ENCODE results near the gene COL6A2. TPM values are rescaled to one million over a fixed set of nuclear protein-coding genes. Genes with fewer than 3 reads are reported as not detected.

The COL6A2 gene
- total and polyA plus RNA-seq, 2 experiments from 2014 or later, result 509 to 832 TPM

DNA sequence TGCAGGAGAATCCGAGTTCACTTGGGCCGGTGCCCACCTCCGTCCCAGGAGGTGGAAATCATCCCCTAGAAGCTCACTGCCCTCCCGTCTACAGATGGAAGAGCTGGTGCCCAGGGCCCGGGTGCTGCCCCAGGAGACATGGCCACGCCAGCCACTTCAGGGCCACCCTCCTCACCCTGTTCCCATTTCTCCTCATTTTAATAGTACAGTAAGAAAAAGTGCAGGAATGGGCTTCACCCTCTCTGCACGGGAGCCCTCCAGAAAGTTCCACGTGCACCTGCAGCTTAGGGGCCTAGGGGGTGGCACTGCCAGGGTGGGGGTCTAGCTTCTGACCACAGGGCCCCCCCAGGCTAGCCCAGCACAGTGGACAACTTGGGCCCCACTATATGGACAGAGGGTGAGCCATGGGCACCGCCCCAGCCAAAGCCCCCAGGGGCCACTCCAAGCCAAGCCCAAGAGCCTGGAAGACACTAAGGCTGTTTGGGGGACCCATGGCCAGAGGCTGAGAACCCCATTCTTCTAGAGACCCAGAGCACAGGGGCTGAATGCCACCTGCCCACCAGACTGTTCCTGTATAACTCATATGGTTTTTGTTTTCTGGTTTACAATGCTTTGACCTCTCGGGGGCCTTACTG is 60.9 kb downstream of the COL6A2 start:
- H3K9me3 ChIP-seq (ENCODE audit: low read depth), result no peaks in the 10 kb centered on the region
- peak; percentile 2 for DNase-seq (ENCODE audit: low spot score)
- H4K20me1 ChIP-seq (ENCODE audit: insufficient read depth, poor library complexity, severe bottlenecking), result no peaks in the 10 kb centered on the region
- no peaks in the 10 kb centered on the region for H3K36me3 ChIP-seq (replicated peaks; ENCODE audit: insufficient read depth, low read depth)
- H2AFZ ChIP-seq, result no peak overlapping the region
- H3K4me3 ChIP-seq, result no peak overlapping the region
- H3K27ac ChIP-seq, result no peak overlapping the region
- H3K9me2 ChIP-seq (replicated peaks; ENCODE audit: insufficient read depth), result no peaks in the 10 kb centered on the region
- H3K4me1 ChIP-seq (ENCODE audit: insufficient read depth), result peaks cover under 1% of the 10 kb centered on the region
- WGBS (ENCODE audit: low lambda C conversion rate, missing lambda C conversion rate), result 95% methylated on average over 10 of the region's 10 CpGs
- no peaks in the 10 kb centered on the region for H3K27me3 ChIP-seq
- TF ChIP-seq, protein P1, sequence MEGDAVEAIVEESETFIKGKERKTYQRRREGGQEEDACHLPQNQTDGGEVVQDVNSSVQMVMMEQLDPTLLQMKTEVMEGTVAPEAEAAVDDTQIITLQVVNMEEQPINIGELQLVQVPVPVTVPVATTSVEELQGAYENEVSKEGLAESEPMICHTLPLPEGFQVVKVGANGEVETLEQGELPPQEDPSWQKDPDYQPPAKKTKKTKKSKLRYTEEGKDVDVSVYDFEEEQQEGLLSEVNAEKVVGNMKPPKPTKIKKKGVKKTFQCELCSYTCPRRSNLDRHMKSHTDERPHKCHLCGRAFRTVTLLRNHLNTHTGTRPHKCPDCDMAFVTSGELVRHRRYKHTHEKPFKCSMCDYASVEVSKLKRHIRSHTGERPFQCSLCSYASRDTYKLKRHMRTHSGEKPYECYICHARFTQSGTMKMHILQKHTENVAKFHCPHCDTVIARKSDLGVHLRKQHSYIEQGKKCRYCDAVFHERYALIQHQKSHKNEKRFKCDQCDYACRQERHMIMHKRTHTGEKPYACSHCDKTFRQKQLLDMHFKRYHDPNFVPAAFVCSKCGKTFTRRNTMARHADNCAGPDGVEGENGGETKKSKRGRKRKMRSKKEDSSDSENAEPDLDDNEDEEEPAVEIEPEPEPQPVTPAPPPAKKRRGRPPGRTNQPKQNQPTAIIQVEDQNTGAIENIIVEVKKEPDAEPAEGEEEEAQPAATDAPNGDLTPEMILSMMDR (IDR thresholded peaks at IDR 0.05; ENCODE audit: poor library complexity), result no peak
- TF ChIP-seq EZH2 (IDR thresholded peaks at IDR 0.05; ENCODE audit: borderline replicate concordance) (no peak), EZH2phosphoT487 (IDR thresholded peaks at IDR 0.05; ENCODE audit: low read depth, severe bottlenecking, unreplicated experiment) (no peak)
- H3K4me2 ChIP-seq, result no peak overlapping the region
- H3K79me2 ChIP-seq, result no peaks in the 10 kb centered on the region

DNA sequence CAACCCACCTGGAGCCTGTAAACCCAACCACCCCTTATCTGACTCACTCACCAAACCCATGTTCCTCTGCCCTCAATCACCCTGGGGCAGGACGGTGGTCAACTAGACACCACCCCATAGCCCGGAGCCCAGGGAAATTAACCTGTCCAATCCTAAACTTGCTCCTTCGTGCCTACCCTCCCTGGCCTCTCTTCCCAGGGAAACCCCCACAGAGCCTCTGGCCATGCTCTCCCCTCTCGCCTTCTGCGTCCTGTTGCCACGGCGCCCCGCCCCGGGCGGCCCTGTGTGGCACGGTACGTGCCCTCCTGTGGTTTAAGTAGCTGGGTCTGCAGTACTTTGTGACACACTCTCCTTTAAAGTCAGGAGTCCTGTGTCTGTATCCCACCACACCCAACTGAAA is 61.5 kb downstream of the COL6A2 start:
- WGBS (ENCODE audit: low lambda C conversion rate, missing lambda C conversion rate), result 97% methylated on average over 12 of the region's 12 CpGs
- TF ChIP-seq, protein P1 (IDR thresholded peaks at IDR 0.05; ENCODE audit: poor library complexity), result no peak
- TF ChIP-seq EZH2phosphoT487 (IDR thresholded peaks at IDR 0.05; ENCODE audit: low read depth, severe bottlenecking, unreplicated experiment), result no peak
- H3K9me2 ChIP-seq (replicated peaks; ENCODE audit: insufficient read depth), result no peaks in the 10 kb centered on the region
- no peaks in the 10 kb centered on the region for H3K4me1 ChIP-seq (ENCODE audit: insufficient read depth)
- no peaks in the 10 kb centered on the region for H3K27me3 ChIP-seq
- H3K27ac ChIP-seq, result no peak overlapping the region
- no peak overlapping the region for H3K4me3 ChIP-seq
- DNase-seq (ENCODE audit: low spot score), result no peak
- no peaks in the 10 kb centered on the region for H3K79me2 ChIP-seq
- no peak overlapping the region for H2AFZ ChIP-seq
- H3K9me3 ChIP-seq (ENCODE audit: low read depth), result no peaks in the 10 kb centered on the region
- H3K36me3 ChIP-seq (replicated peaks; ENCODE audit: insufficient read depth, low read depth), result no peaks in the 10 kb centered on the region
- H3K4me2 ChIP-seq, result no peak overlapping the region
- H4K20me1 ChIP-seq (ENCODE audit: insufficient read depth, poor library complexity, severe bottlenecking), result no peaks in the 10 kb centered on the region

DNA sequence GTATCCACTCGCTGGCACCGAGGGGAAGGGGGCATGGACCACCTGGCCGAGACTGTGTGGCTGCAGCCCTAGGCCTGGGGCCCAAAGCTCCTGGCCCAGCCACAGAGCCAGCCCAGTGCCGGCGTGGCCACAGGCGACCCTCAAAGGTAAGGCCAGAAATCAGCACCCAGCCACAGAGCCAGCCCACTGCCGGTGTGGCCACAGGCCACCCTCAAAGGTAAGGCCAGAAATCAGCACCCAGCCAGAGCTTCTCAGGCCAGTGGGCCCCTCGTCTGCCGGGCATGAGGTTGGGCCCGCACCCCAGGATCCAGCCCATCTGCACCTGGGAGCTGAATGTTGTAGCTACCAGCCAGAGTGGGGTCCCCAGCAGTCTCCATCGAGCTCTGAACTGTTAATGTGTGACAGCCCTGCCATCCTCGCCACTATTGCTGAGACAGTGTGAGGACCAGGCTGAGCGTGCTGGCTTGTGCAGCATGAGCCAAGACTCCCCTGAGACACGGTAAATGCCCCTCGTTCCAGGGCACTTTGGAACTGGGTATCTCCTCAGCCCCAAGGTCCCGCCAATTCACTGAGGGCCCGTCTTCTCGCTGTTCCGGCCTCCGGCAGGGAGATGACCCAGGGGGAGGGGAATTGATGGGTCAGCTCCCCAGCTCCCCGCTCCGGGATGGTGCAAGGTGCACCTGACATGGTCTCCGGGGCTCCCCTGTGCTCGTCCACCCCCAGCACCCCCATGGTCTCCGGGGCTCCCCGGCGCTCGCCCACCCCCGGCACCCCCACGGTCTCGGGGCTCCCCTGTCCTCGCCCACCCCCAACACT is 62.1 kb downstream of the COL6A2 start:
- Histone ChIP-seq H3K79me2 (no peaks in the 10 kb centered on the region), H3K27me3 (no peaks in the 10 kb centered on the region), H3K9me3 (ENCODE audit: low read depth) (no peaks in the 10 kb centered on the region), H3K4me2 (no peak overlapping the region), H3K9me2 (replicated peaks; ENCODE audit: insufficient read depth) (no peaks in the 10 kb centered on the region), H3K4me1 (ENCODE audit: insufficient read depth) (no peaks in the 10 kb centered on the region), H2AFZ (no peak overlapping the region), H3K27ac (no peak overlapping the region), H3K36me3 (replicated peaks; ENCODE audit: insufficient read depth, low read depth) (no peaks in the 10 kb centered on the region), H3K4me3 (no peak overlapping the region), H4K20me1 (ENCODE audit: insufficient read depth, poor library complexity, severe bottlenecking) (no peaks in the 10 kb centered on the region)
- DNase-seq (ENCODE audit: low spot score), result peak; percentile 3
- WGBS (ENCODE audit: low lambda C conversion rate, missing lambda C conversion rate), result 99% methylated on average over 20 of the region's 32 CpGs
- TF ChIP-seq EZH2phosphoT487 (IDR thresholded peaks at IDR 0.05; ENCODE audit: low read depth, severe bottlenecking, unreplicated experiment), result no peak
- TF ChIP-seq EZH2 (IDR thresholded peaks at IDR 0.05; ENCODE audit: borderline replicate concordance), result no peak
- TF ChIP-seq, protein P1 (IDR thresholded peaks at IDR 0.05; ENCODE audit: poor library complexity), result no peak
